ENCODE measurements around the gene MORC4. TPM values are rescaled to one million over a fixed set of nuclear protein-coding genes. Genes with fewer than 3 reads are reported as not detected.

Gene MORC4
- total and polyA plus RNA-seq, 10 donors, result 1.4 to 7.0 (median 4.8) TPM

DNA sequence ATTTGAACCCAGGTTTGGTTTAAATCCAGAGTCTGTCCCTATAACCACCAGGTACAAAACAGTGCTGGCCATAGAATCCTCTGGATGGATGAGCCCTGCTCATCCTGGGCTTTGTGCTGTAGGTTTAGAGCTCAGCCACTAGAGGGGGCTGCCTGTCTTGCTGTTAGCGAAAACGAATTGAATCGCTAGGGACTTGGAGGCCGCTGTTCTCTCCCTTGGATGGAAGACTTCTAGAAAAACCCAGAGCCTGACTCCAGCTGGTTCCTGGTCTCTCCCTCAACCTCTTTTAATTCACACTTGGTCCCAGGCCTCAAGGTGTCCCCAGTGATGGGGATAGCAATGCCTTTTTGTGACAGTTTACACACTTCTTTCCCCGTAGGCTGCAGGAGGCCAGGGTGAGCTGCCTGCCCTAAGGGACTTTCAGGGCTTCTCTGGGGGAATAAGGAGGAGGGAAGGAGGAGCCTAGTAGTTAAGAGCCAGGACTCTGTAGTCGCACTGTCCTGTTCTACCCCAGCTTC is 105.6 kb downstream of the MORC4 start:
- H3K27me3 ChIP-seq (replicated peaks in 1 of 7), result peaks cover 0 to 42% (median 0%) of the 10 kb centered on the region in 7 donors
- H3K9me3 ChIP-seq, result no peaks in the 10 kb centered on the region
- peak in 10 of 11 experiments; percentile 22 to 77 (median 73) for TF ChIP-seq CTCF (IDR thresholded peaks at IDR 0.05 in 8 of 11, conservative IDR thresholded peaks at IDR 0.05 in 3 of 11)
- no peak for TF ChIP-seq POLR2AphosphoS5 (IDR thresholded peaks at IDR 0.05)
- no peaks in the 10 kb centered on the region for H3K4me1 ChIP-seq
- H3K36me3 ChIP-seq, result no peaks in the 10 kb centered on the region
- DNase-seq, result no peak
- H3K27ac ChIP-seq, result no peak overlapping the region
- 26 to 83% (median 28%) methylated on average over 1 to 6 of the region's 6 CpGs for WGBS, 5 donors
- H3K4me3 ChIP-seq, result no peak overlapping the region
- intact Hi-C loops (cut with DNase I; ENCODE audit: low total_unique reads), result loop anchor here (10.0 kb wide), 2 partner anchors 60 to 1000 kb away; no protein-coding TSS in a partner anchor

DNA sequence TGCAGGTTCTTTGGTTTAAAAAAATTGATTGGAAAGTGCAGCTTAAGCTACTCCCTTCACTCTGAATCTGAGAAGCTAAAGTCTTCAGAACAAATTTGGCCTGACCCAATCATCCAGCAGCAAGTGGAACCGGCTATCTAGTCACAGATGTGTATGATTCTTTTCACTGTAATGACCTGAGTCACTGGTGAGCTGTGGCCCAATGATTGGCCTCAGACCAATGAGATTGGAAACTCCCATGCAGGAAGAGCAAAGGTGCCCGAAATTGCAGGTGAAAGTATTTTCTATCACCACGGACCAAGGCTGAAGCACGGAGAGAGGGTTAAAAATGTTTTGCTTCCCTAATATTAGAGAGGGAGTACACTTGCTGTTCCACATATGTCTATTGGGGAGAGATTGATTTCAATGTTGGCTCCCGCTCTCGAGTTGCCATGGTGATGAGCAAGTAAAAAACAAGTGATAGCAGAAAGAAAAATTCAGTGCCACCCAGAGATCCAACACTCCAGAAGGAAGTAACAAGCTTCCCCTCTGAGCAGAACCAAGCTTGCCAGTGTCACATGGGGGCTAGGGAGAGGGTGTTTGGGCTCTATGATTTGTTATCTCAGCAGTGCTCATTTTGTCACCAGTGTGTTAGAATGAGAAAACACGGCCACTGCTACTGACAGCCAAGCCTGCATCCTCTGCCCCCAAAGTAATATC is 108.1 kb downstream of the MORC4 start:
- intact Hi-C loops (cut with DNase I; ENCODE audit: low total_unique reads), result loop anchor here (10.0 kb wide), 2 partner anchors 63 to 1003 kb away; no protein-coding TSS in a partner anchor
- no peak overlapping the region for H3K4me3 ChIP-seq
- peaks cover 0 to 46% (median 0%) of the 10 kb centered on the region in 7 donors for H3K27me3 ChIP-seq (replicated peaks in 1 of 7)
- no peaks in the 10 kb centered on the region for H3K36me3 ChIP-seq
- H3K27ac ChIP-seq, result no peak overlapping the region
- no peaks in the 10 kb centered on the region for H3K4me1 ChIP-seq
- no peak for TF ChIP-seq POLR2A (IDR thresholded peaks at IDR 0.05)
- no peak for TF ChIP-seq CTCF (IDR thresholded peaks at IDR 0.05 in 8 of 11, conservative IDR thresholded peaks at IDR 0.05 in 3 of 11)
- TF ChIP-seq POLR2AphosphoS5 (IDR thresholded peaks at IDR 0.05), result no peak
- H3K9me3 ChIP-seq, result no peaks in the 10 kb centered on the region
- no peak for DNase-seq
- 60 to 86% (median 75%) methylated on average over 7 of the region's 7 CpGs for WGBS, 5 donors

Other genes with a start within 250 kb of the MORC4 start
- gene TBC1D8B, start 197.5 kb downstream of the MORC4 start, total RNA-seq, result 1 to 10 TPM; 2.6 to 6.7 (median 6.0) TPM
- gene TBC1D8B, start 197.5 kb downstream of the MORC4 start, polyA plus RNA-seq, result 1 to 10 TPM in 1 of 3 donors, under 1 TPM in 2; 0.67 to 1.5 (median 0.67) TPM
- gene RIPPLY1, start 96.9 kb downstream of the MORC4 start, total RNA-seq, result not detected
- gene RIPPLY1, start 96.9 kb downstream of the MORC4 start, polyA plus RNA-seq, result not detected
- gene CLDN2, start 79.8 kb downstream of the MORC4 start, total RNA-seq, result not detected
- not detected for gene CLDN2, start 79.8 kb downstream of the MORC4 start, polyA plus RNA-seq
- gene RBM41, start 118.6 kb upstream of the MORC4 start, total RNA-seq, result 10 to 100 TPM; 15.3 to 26.4 (median 19.2) TPM
- gene RBM41, start 118.6 kb upstream of the MORC4 start, polyA plus RNA-seq, result 1 to 10 TPM; 2.3 to 3.7 (median 3.0) TPM
- gene NUP62CL, start 206.2 kb upstream of the MORC4 start, total RNA-seq, result 1 to 10 TPM in 1 of 7 donors, under 1 TPM in 5, not detected in 1; 0.52 to 1.3 (median 0.73) TPM
- gene NUP62CL, start 206.2 kb upstream of the MORC4 start, polyA plus RNA-seq, result under 1 TPM; 0.33 to 0.45 (median 0.39) TPM
- gene DNAAF6, start 206.4 kb upstream of the MORC4 start, total RNA-seq, result not detected
- gene DNAAF6, start 206.4 kb upstream of the MORC4 start, polyA plus RNA-seq, result not detected

Measured in spleen (tissue), 11 donors.